ENCODE data around the gene ALDH3B1.
"Not testable (repeated sequence)": the region's sequence is repeated elsewhere in the genome, so short reads cannot be mapped to it uniquely, and the experiment has no call there.

Gene ALDH3B1

GRCh38 chr11:68010090-68011041 is at the start of gene ALDH3B1:
Gene ALDH3B1, plus strand, starts transcription at chr11:68010327. Its CDS starts 4,971 bp downstream, at chr11:68015298.
- TF ChIP-seq CTCF (IDR thresholded peaks at IDR 0.05; ENCODE audit: borderline replicate concordance, control extremely low read depth, extremely low read depth, insufficient read depth, missing control alignments) = no peak
- DNase-seq (ENCODE audit: low spot score) = no peak
- in situ Hi-C loops (cut with MboI; ENCODE audit: low sequenced_read_pairs, unreplicated experiment) = no loop called here

DNA sequence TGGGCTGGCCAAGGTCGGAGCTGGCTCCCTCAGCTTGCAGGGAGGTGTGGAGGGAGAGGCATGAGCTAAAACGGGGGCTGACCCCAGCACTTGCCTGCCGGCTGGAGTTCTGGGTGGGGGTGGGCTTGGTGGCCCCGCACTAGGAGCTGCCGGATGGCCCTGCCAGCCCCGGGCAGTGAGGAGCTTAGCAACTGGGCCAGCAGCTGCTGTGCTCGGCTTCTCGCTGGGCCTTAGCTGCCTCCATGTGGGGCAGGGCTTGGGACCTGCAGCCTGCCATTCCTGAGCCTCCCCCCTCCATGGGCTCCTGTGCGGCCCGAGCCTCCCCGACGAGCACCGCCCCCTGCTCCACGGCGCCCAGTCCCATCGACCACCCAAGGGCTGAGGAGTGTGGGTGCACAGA is 46.9 kb upstream of the ALDH3B1 start:
- DNase-seq (ENCODE audit: low spot score); in situ Hi-C loops (cut with MboI; ENCODE audit: low sequenced_read_pairs, unreplicated experiment): not testable (repeated sequence)

DNA sequence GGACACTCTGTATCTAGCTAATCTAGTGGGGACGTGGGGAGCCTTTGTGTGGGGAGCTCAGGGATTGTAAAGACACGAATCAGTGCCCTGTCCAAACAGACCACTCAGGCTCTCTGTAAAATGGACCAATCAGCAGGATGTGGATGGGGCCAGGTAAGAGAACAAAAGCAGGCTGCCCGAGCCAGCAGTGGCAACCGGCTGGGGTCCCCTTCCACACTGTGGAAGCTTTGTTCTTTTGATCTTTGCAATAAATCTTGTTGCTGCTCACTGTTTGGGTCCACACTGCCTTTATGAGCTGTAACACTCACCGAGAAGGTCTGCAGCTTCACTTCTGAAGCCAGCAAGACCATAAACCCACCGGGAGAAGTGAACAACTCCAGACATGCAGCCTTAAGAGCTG is 46.2 kb upstream of the ALDH3B1 start:
- not testable (repeated sequence) for DNase-seq (ENCODE audit: low spot score)

GRCh38 chr11:67964746-67965145 is 45.4 kb upstream of the ALDH3B1 start:
- DNase-seq (ENCODE audit: low spot score); in situ Hi-C loops (cut with MboI; ENCODE audit: low sequenced_read_pairs, unreplicated experiment): not testable (repeated sequence)

More for the DNA sequence above, 46.2 kb upstream of the ALDH3B1 start:
- in situ Hi-C loops (cut with MboI; ENCODE audit: low sequenced_read_pairs, unreplicated experiment) = not testable (repeated sequence)

DNA sequence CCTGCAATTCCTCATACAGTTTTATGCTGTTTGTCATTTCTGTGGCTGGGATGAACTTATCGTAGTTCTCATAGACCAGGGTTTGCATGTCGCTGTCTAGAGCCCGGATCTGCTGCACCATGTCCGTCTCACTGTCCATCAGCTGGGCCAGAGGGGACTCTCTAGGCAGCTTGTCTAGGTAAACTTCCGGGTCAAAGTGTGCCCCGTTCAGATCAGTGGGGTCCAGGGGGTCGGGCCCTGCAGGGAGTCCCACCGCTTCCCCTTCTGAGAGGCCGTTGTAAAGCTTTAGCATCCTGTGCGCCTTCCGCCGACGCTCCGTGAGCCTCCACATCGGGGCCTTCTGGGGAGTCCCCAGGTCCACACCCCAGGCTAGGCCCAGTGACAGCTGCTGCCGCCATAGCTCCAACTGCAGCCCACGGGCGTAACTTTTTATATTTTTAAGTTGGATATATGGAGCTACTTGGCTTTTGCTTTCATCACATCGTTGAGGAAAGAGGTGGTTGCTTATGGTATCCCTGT is 44.2 kb upstream of the ALDH3B1 start:
- DNase-seq (ENCODE audit: low spot score) = not testable (repeated sequence)

DNA sequence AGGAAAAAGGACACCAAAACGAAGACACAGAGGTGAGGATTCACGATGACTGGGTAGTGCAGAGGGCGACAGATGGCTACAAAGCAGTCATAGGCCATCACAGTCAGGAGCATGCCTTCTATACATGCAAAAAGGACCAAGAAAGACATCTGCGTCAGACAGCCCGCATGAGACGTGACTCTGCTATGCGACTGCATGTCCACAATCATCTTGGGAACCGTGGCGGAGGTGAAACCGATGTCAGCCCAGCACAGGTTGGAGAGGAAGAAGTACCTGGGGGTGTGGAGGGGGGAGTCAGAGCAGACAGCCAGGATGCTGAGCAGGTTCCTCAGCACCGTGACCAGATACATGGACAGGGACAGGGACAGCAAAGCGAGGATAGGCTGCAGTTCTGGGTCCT is 35.4 kb upstream of the ALDH3B1 start:
- DNase-seq (ENCODE audit: low spot score); in situ Hi-C loops (cut with MboI; ENCODE audit: low sequenced_read_pairs, unreplicated experiment): not testable (repeated sequence)

More for the DNA sequence above, 44.2 kb upstream of the ALDH3B1 start:
- in situ Hi-C loops (cut with MboI; ENCODE audit: low sequenced_read_pairs, unreplicated experiment) = not testable (repeated sequence)

GRCh38 chr11:67978766-67979418 is 31.2 kb upstream of the ALDH3B1 start:
- in situ Hi-C loops (cut with MboI; ENCODE audit: low sequenced_read_pairs, unreplicated experiment) = not testable (repeated sequence)

GRCh38 chr11:67981226-67981625 is 28.9 kb upstream of the ALDH3B1 start:
- in situ Hi-C loops (cut with MboI; ENCODE audit: low sequenced_read_pairs, unreplicated experiment); DNase-seq (ENCODE audit: low spot score): not testable (repeated sequence)

More at GRCh38 chr11:67978766-67979418, 31.2 kb upstream of the ALDH3B1 start:
- not testable (repeated sequence) for DNase-seq (ENCODE audit: low spot score)

DNA sequence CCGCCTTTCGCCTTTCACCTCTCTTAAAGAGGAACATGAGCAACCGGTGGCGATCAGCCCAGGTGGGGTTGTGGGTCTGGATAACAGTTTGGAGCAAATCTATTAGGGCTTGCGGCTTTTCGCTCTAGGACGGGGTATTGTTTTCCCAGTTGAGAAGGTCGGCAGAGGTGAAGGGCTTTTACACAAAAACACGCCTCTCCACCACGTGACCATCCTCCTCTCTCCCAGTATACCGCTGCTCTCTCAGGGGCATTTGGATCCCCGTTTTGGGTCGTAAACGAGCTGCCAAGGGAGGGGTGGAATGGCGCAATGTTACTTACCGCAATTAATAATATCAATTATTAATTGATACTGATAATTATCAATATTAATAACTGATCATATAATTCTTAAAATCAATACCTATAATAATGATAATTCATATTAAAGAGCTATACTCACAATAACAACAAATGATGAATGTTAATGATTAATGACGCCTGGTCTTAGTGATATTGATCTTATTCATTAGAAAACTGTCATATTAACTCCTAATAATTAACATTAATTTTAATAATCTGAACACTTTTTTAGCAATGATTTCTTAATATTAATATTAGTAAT is 27.8 kb upstream of the ALDH3B1 start:
- DNase-seq (ENCODE audit: low spot score); in situ Hi-C loops (cut with MboI; ENCODE audit: low sequenced_read_pairs, unreplicated experiment): not testable (repeated sequence)

DNA sequence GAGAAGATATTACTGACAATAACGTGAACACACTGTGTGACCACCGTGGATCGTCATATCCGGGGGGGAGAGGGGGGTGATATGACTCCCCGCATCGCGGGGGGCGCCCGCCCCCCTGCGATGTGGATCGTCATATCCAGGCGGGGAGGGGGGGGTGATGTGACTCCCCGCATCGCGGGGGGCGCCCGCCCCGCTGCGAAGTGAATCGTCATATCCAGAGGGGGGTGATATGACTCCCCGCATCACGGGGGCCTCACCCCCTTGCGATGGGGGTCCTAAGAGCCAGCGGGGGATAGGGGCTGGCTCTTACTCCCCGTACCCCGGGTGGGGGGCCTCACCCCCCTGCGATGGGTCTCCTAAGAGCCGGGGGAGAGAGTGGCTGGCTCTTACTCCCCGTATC is 26.2 kb upstream of the ALDH3B1 start:
- no peak for TF ChIP-seq CTCF (IDR thresholded peaks at IDR 0.05; ENCODE audit: borderline replicate concordance, control extremely low read depth, extremely low read depth, insufficient read depth, missing control alignments)
- DNase-seq (ENCODE audit: low spot score) = no peak
- in situ Hi-C loops (cut with MboI; ENCODE audit: low sequenced_read_pairs, unreplicated experiment) = no loop called here

- in situ Hi-C loops (cut with MboI; ENCODE audit: low sequenced_read_pairs, unreplicated experiment) = not testable (repeated sequence)
Observed at GRCh38 chr11:67985302-67985701, 24.8 kb upstream of the ALDH3B1 start.

GRCh38 chr11:67990546-67991346 is 19.4 kb upstream of the ALDH3B1 start:
- peak; percentile 50 for DNase-seq (ENCODE audit: low spot score)
- in situ Hi-C loops (cut with MboI; ENCODE audit: low sequenced_read_pairs, unreplicated experiment) = not testable (repeated sequence)

More at GRCh38 chr11:67985302-67985701, 24.8 kb upstream of the ALDH3B1 start:
- not testable (repeated sequence) for DNase-seq (ENCODE audit: low spot score)

GRCh38 chr11:67991347-67992121 is 18.6 kb upstream of the ALDH3B1 start:
- in situ Hi-C loops (cut with MboI; ENCODE audit: low sequenced_read_pairs, unreplicated experiment); DNase-seq (ENCODE audit: low spot score): not testable (repeated sequence)
